K562 (cell line): ENCODE results near the gene UBXN11. TPM values are rescaled to one million over a fixed set of nuclear protein-coding genes. Genes with fewer than 3 reads are reported as not detected.

ENCODE experiments used
- AFF1 ChIP-seq, 2 experiments: fragments of 450-650 bp; IDR thresholded peaks; 2 replicates each; pipeline ENCODE4 v1.6.1; 2018; ENCODE audit warnings: mild to moderate bottlenecking in 2 of 2, low read depth in 1 of 2; ENCODE audit not compliant: partially characterized antibody in 2 of 2
- CLOCK ChIP-seq: fragments of 250-450 bp; sonication (Bioruptor Pico); IDR thresholded peaks from 2 replicates; pipeline ENCODE4 v1.4.0; 2020; ENCODE audit warnings: mild to moderate bottlenecking, moderate library complexity, borderline replicate concordance
- JUNB ChIP-seq: fragments of 450-650 bp; formaldehyde crosslinking; conservative IDR thresholded peaks from 2 replicates; pipeline ENCODE4 v1.4.0; 2020; ENCODE audit warnings: mild to moderate bottlenecking
- KAT7 ChIP-seq: sonication (generic); formaldehyde crosslinking; IDR thresholded peaks from 2 replicates; pipeline ENCODE4 v1.8.0; 2022; ENCODE audit warnings: missing genetic modification reagents, mild to moderate bottlenecking, borderline replicate concordance
- PHF20 ChIP-seq: fragments of 450-650 bp; IDR thresholded peaks from 2 replicates; pipeline ENCODE4 v1.6.1; 2018; ENCODE audit not compliant: partially characterized antibody
- RBM25 ChIP-seq: fragments of 200-400 bp; formaldehyde crosslinking; IDR thresholded peaks from 2 replicates; pipeline ENCODE4 v1.6.1; 2018; ENCODE audit warnings: low read length, low read depth, moderate library complexity; ENCODE audit not compliant: severe bottlenecking
- STAT5B ChIP-seq: fragments of 250-450 bp; sonication (Bioruptor Pico); IDR thresholded peaks from 2 replicates; pipeline ENCODE4 v1.8.0; 2021; ENCODE audit warnings: mild to moderate bottlenecking, inconsistent platforms
- TBL1XR1 ChIP-seq, 2 experiments: IDR thresholded peaks; 2 replicates each; pipeline ENCODE4 v1.6.1; 2012; ENCODE audit warnings: improper control_type of control experiment in 2 of 2, low read length in 2 of 2, mild to moderate bottlenecking in 1 of 2
- ZSCAN32 ChIP-seq: fragments of 450-650 bp; formaldehyde crosslinking; IDR thresholded peaks from 2 replicates; pipeline ENCODE4 v1.4.0; 2020; ENCODE audit warnings: mild to moderate bottlenecking, moderate library complexity
- polyA plus RNA-seq, 8 experiments: library from polyadenylated mRNA; depleted of rRNA in 4 of 8; stranded (reverse) in 5 of 8; unstranded in 3 of 8; fragments of >200 nt; fragmentation: Nextera tagmentation in 2 of 8; fragmentation: Illumina TruSeq in 1 of 8; extraction: Ambion mirVana in 2 of 8; extraction: Trizol in 1 of 8; gene quantifications; 2 replicates each; pipeline versions ENCODE4 v1.2.1 to v1.2.3, GENCODE V29; 2011 to 2014; ENCODE audit warnings: inconsistent platforms in 1 of 8, missing spikeins in 1 of 8
- total RNA-seq, 7 experiments: library from RNA; depleted of rRNA in 6 of 7; stranded (reverse); fragments of >200 nt in 6 of 7; fragmentation: Illumina TruSeq in 2 of 7; extraction: Trizol in 2 of 7; gene quantifications; 2 replicates each; pipeline versions ENCODE4 v1.2.1 to v1.2.3, GENCODE V29; 2011 to 2021; ENCODE audit warnings: low replicate concordance in 1 of 7
- TF ChIP-seq, protein P1 (sequence below): IDR thresholded peaks from 3 replicates; pipeline ENCODE4 v1.6.1; 2011; ENCODE audit warnings: borderline replicate concordance, mild to moderate bottlenecking; ENCODE audit not compliant: insufficient read length, insufficient read depth
- TF ChIP-seq, protein P2 (sequence below): fragments of 450-650 bp; IDR thresholded peaks from 2 replicates; pipeline ENCODE4 v1.6.1; 2018; ENCODE audit not compliant: partially characterized antibody
- TF ChIP-seq, protein P3 (sequence below): fragments of 450-650 bp; formaldehyde crosslinking; IDR thresholded peaks from 2 replicates; pipeline ENCODE4 v1.4.0; 2020; ENCODE audit warnings: mild to moderate bottlenecking, moderate library complexity

The UBXN11 gene
- total and polyA plus RNA-seq, 9 of the 15 experiments (the other 6 are each of a cell fraction or from before 2014, with no cell fraction given), result 0.48 to 34.3 (median 11.3) TPM

DNA sequence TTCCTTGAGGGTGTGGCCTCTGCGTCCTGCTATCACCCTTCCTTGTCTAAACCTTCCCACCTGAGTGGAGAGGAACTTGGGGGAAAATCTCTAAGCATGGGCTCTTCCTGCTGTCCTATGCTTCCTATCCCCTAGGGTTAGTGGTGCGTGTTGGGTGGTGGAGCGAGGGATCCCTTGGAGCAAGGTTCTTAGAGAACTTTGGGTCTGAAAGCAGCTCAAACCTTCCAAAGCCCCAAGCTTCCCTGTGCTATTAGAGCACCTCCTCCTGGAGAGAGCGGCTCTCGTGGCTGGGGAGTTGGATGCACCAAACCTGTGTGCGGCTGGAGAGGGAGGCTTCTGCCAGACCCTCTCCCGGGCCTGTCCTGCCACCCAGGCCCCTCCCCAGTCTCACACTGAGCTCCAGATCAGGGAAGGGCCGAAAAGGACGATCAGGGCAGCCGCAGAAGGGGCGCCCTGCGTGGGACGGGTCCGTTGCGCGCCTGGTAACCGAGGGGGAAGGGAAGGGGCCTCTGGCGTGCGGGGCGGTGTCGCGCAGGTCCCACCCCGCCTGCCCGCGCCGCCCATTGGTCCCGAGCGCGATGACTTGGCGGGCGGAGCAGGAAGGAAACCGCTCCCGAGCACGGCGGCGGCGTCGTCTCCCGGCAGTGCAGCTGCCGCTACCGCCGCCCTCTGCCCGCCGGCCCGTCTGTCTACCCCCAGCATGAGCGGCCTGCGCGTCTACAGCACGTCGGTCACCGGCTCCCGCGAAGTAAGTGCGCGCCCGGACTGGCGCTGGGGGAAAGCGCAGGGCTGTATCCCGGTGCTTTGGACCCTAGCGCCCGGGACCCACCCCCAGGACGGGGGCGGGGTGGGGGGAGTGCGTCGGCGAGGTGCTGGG, 26.7 kb downstream of the UBXN11 start, which contains the start of gene SH3BGRL3 (continued):
- TF ChIP-seq, protein P1, sequence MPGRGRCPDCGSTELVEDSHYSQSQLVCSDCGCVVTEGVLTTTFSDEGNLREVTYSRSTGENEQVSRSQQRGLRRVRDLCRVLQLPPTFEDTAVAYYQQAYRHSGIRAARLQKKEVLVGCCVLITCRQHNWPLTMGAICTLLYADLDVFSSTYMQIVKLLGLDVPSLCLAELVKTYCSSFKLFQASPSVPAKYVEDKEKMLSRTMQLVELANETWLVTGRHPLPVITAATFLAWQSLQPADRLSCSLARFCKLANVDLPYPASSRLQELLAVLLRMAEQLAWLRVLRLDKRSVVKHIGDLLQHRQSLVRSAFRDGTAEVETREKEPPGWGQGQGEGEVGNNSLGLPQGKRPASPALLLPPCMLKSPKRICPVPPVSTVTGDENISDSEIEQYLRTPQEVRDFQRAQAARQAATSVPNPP, result no peak
- TF ChIP-seq CLOCK (CRISPR knock-in tag) (no peak), JUNB (CRISPR knock-in tag) (no peak), RBM25 (peak; percentile 71), TBL1XR1 (IDR thresholded peaks at IDR 0.05; ENCODE audit: low read length in 2 of 2) (no peak; a peak in 2 of 4 replicates), AFF1 (IDR thresholded peaks at IDR 0.05; ENCODE audit: low read depth in 1 of 2, partially characterized antibody in 2 of 2) (peak in 1 of 2 experiments; percentile 44), STAT5B (CRISPR knock-in tag) (no peak), KAT7 (peak; percentile 68; the same call in 1 of the 2 replicates), PHF20 (peak; percentile 36), ZSCAN32 (CRISPR knock-in tag) (no peak)
- TF ChIP-seq, protein P2, sequence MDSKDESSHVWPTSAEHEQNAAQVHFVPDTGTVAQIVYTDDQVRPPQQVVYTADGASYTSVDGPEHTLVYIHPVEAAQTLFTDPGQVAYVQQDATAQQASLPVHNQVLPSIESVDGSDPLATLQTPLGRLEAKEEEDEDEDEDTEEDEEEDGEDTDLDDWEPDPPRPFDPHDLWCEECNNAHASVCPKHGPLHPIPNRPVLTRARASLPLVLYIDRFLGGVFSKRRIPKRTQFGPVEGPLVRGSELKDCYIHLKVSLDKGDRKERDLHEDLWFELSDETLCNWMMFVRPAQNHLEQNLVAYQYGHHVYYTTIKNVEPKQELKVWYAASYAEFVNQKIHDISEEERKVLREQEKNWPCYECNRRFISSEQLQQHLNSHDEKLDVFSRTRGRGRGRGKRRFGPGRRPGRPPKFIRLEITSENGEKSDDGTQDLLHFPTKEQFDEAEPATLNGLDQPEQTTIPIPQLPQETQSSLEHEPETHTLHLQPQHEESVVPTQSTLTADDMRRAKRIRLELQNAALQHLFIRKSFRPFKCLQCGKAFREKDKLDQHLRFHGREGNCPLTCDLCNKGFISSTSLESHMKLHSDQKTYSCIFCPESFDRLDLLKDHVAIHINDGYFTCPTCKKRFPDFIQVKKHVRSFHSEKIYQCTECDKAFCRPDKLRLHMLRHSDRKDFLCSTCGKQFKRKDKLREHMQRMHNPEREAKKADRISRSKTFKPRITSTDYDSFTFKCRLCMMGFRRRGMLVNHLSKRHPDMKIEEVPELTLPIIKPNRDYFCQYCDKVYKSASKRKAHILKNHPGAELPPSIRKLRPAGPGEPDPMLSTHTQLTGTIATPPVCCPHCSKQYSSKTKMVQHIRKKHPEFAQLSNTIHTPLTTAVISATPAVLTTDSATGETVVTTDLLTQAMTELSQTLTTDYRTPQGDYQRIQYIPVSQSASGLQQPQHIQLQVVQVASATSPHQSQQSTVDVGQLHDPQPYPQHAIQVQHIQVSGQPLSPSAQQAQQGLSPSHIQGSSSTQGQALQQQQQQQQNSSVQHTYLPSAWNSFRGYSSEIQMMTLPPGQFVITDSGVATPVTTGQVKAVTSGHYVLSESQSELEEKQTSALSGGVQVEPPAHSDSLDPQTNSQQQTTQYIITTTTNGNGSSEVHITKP, result peak; percentile 12
- TF ChIP-seq, protein P3, sequence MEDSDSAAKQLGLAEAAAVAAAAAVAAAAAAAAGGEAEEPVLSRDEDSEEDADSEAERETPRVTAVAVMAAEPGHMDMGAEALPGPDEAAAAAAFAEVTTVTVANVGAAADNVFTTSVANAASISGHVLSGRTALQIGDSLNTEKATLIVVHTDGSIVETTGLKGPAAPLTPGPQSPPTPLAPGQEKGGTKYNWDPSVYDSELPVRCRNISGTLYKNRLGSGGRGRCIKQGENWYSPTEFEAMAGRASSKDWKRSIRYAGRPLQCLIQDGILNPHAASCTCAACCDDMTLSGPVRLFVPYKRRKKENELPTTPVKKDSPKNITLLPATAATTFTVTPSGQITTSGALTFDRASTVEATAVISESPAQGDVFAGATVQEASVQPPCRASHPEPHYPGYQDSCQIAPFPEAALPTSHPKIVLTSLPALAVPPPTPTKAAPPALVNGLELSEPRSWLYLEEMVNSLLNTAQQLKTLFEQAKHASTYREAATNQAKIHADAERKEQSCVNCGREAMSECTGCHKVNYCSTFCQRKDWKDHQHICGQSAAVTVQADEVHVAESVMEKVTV (CRISPR knock-in tag), result no peak
